H1 (cell line): ENCODE data around the gene SERHL2. TPM values are rescaled to one million over a fixed set of nuclear protein-coding genes. Genes with fewer than 3 reads are reported as not detected.

Source experiments
- CTCF ChIA-PET: fragments of 300-600 bp; sonication (Branson Sonifier 250); formaldehyde crosslinking; loops from one replicate; lab custom pipeline; 2021; ENCODE audit not compliant: partially characterized antibody; lab: Charles Lee
- POLR2A ChIA-PET: fragments of 300-600 bp; sonication (Branson Sonifier 250); formaldehyde crosslinking; loops from one replicate; lab custom pipeline; 2021; ENCODE audit warnings: inconsistent platforms; ENCODE audit not compliant: partially characterized antibody; lab: Charles Lee
- DNase-seq, 2 experiments: peaks; one replicate each; pipeline versions ENCODE4 v3.0.0 to v3.0.0-alpha.2; 2010 to 2022; ENCODE audit warnings: low spot score in 2 of 2, low read depth in 1 of 2, mixed read lengths in 1 of 2
- FAIRE-seq: peaks from 2 replicates; lab custom pipeline; 2011; peaks lifted over from hg19 to GRCh38; lab: Jason Lieb, UNC
- H2AFZ ChIP-seq: 2 replicates; pipeline ENCODE4 v1.8.1; 2012; ENCODE audit warnings: low read length, inconsistent platforms
- H2AK5ac ChIP-seq: 2 replicates; pipeline ENCODE4 v1.6.1; 2013; ENCODE audit warnings: low read depth, low read length
- H2BK120ac ChIP-seq: replicated peaks from 2 replicates; pipeline ENCODE3; 2013; ENCODE audit warnings: low read depth, low read length, inconsistent platforms
- H2BK12ac ChIP-seq: 2 replicates; pipeline ENCODE4 v1.6.1; 2013; ENCODE audit warnings: low read depth, low read length
- H2BK15ac ChIP-seq: 2 replicates; pipeline ENCODE4 v1.6.1; 2013; ENCODE audit warnings: low read length
- H2BK20ac ChIP-seq: 2 replicates; pipeline ENCODE4 v1.6.1; 2013; ENCODE audit warnings: low read length
- H2BK5ac ChIP-seq: 2 replicates; pipeline ENCODE4 v1.6.1; 2013; ENCODE audit warnings: low read depth, low read length
- H3K14ac ChIP-seq: 2 replicates; pipeline ENCODE4 v1.6.1; 2013; ENCODE audit warnings: inconsistent platforms; ENCODE audit not compliant: insufficient read length
- H3K18ac ChIP-seq: 2 replicates; pipeline ENCODE4 v1.6.1; 2013; ENCODE audit warnings: low read length; ENCODE audit errors: extremely low read depth
- H3K23ac ChIP-seq: 2 replicates; pipeline ENCODE4 v1.6.1; 2013; ENCODE audit warnings: inconsistent platforms; ENCODE audit not compliant: insufficient read length
- H3K23me2 ChIP-seq: 2 replicates; pipeline ENCODE4 v1.6.1; 2013; ENCODE audit warnings: low read depth, low read length
- H3K27ac ChIP-seq: 2 replicates; pipeline ENCODE4 v1.6.1; 2011; ENCODE audit warnings: low read depth, low read length, inconsistent platforms
- H3K27me3 ChIP-seq, 4 experiments: replicated peaks in 1 of 4; 1 replicate in 1 of 4; 2 replicates in 3 of 4; pipeline versions ENCODE4 v1.6.1 to v1.8.1; 2011 to 2013; ENCODE audit warnings: low read length in 3 of 4, mild to moderate bottlenecking in 3 of 4, inconsistent platforms in 2 of 4, mixed read lengths in 2 of 4, moderate library complexity in 1 of 4; ENCODE audit not compliant: control insufficient read depth in 3 of 4, insufficient read depth in 3 of 4; ENCODE audit errors: extremely low read depth in 1 of 4
- H3K36me3 ChIP-seq, 4 experiments: 2 replicates each; pipeline versions ENCODE4 v1.6.1 to v1.8.1; 2011 to 2013; ENCODE audit warnings: mild to moderate bottlenecking in 4 of 4, low read length in 3 of 4, moderate library complexity in 2 of 4, control low read depth in 1 of 4, inconsistent platforms in 1 of 4; ENCODE audit not compliant: insufficient read depth in 4 of 4, control insufficient read depth in 2 of 4
- H3K4ac ChIP-seq: replicated peaks from 2 replicates; pipeline ENCODE3; 2013; ENCODE audit warnings: low read length, low read depth, mixed read lengths, inconsistent platforms; ENCODE audit not compliant: insufficient read length
- H3K4me1 ChIP-seq, 4 experiments: replicated peaks in 1 of 4; 1 replicate in 1 of 4; 2 replicates in 3 of 4; pipeline versions ENCODE4 v1.6.1 to v1.8.1; 2011 to 2013; ENCODE audit warnings: low read length in 3 of 4, inconsistent platforms in 2 of 4, mixed read lengths in 1 of 4; ENCODE audit not compliant: insufficient read depth in 4 of 4, control insufficient read depth in 3 of 4
- H3K4me2 ChIP-seq, 2 experiments: 2 replicates each; pipeline versions ENCODE4 v1.6.1 to v1.8.1; 2011 to 2013; ENCODE audit warnings: low read depth in 2 of 2, low read length in 2 of 2, control low read depth in 1 of 2, inconsistent platforms in 1 of 2, mild to moderate bottlenecking in 1 of 2; ENCODE audit not compliant: insufficient read depth in 1 of 2
- H3K4me3 ChIP-seq, 4 experiments: fragments of 200-600, 300-600 bp in 1 of 4; sonication (generic), shearing (Covaris generic), sonication (Bioruptor Twin) in 1 of 4; 2 replicates each; pipeline versions ENCODE4 v1.5.1 to v1.8.1; 2011 to 2016; ENCODE audit warnings: low read length in 4 of 4, low read depth in 3 of 4, control low read depth in 2 of 4, inconsistent platforms in 2 of 4, mild to moderate bottlenecking in 2 of 4, mixed read lengths in 1 of 4, moderate library complexity in 1 of 4; ENCODE audit not compliant: insufficient read depth in 2 of 4; ENCODE audit errors: extremely low read depth in 1 of 4
- H3K56ac ChIP-seq: replicated peaks from 2 replicates; pipeline ENCODE3; 2013; ENCODE audit warnings: low read depth, mild to moderate bottlenecking, mixed read lengths, low read length, inconsistent platforms; ENCODE audit not compliant: insufficient read length
- H3K79me1 ChIP-seq: 2 replicates; pipeline ENCODE4 v1.6.1; 2013; ENCODE audit warnings: low read depth, low read length, control low read depth
- H3K79me2 ChIP-seq, 2 experiments: 2 replicates each; pipeline versions ENCODE4 v1.6.1 to v1.8.1; 2012 to 2013; ENCODE audit warnings: low read length in 2 of 2, mild to moderate bottlenecking in 2 of 2, inconsistent platforms in 1 of 2; ENCODE audit not compliant: insufficient read depth in 2 of 2, control insufficient read depth in 1 of 2
- H3K9ac ChIP-seq, 4 experiments: replicated peaks in 1 of 4; 1 replicate in 1 of 4; 2 replicates in 3 of 4; pipeline versions ENCODE4 v1.6.1 to v1.8.1; 2011 to 2013; ENCODE audit warnings: low read depth in 3 of 4, low read length in 3 of 4, control low read depth in 2 of 4, mild to moderate bottlenecking in 2 of 4, moderate library complexity in 2 of 4, inconsistent platforms in 1 of 4; ENCODE audit errors: extremely low read depth in 1 of 4
- H3K9me3 ChIP-seq, 2 experiments: 2 replicates each; pipeline versions ENCODE4 v1.6.1 to v1.8.1; 2012 to 2013; ENCODE audit warnings: mild to moderate bottlenecking in 2 of 2, moderate library complexity in 2 of 2, control low read depth in 1 of 2, inconsistent platforms in 1 of 2, low read depth in 1 of 2, low read length in 1 of 2, mixed read lengths in 1 of 2; ENCODE audit not compliant: insufficient read depth in 2 of 2
- H4K20me1 ChIP-seq, 2 experiments: replicated peaks in 1 of 2; 2 replicates each; pipeline versions ENCODE3 to v1.8.1; 2011 to 2013; ENCODE audit warnings: inconsistent platforms in 2 of 2, low read length in 2 of 2, mild to moderate bottlenecking in 1 of 2; ENCODE audit not compliant: insufficient read depth in 2 of 2, control insufficient read depth in 1 of 2
- H4K5ac ChIP-seq: 2 replicates; pipeline ENCODE4 v1.6.1; 2013; ENCODE audit warnings: low read length, low read depth, mixed read lengths, inconsistent platforms; ENCODE audit not compliant: insufficient read length
- H4K8ac ChIP-seq: 2 replicates; pipeline ENCODE4 v1.8.0; 2013; ENCODE audit warnings: mild to moderate bottlenecking, moderate library complexity, low read length, inconsistent platforms; ENCODE audit not compliant: insufficient read depth; ENCODE audit errors: extremely low read depth
- H4K91ac ChIP-seq: replicated peaks from 2 replicates; pipeline ENCODE3; 2013; ENCODE audit warnings: low read length, mixed read lengths, inconsistent platforms; ENCODE audit not compliant: insufficient read length
- RFX5 ChIP-seq: IDR thresholded peaks from 2 replicates; pipeline ENCODE4 v1.6.1; 2011; ENCODE audit warnings: low read depth, low read length, improper control_type of control experiment, borderline replicate concordance
- WGBS, 2 experiments: shearing (Covaris generic) in 1 of 2; methylation state at CpG; one replicate each; pipeline versions ENCODE4 v1.1.6 to v1.1.7; 2013 to 2015; ENCODE audit warnings: low lambda C conversion rate in 2 of 2, mixed read lengths in 2 of 2, inconsistent platforms in 1 of 2, low coverage in 1 of 2, missing lambda C conversion rate in 1 of 2; ENCODE audit not compliant: insufficient replicate concordance in 2 of 2, insufficient coverage in 1 of 2, insufficient read length in 1 of 2; ENCODE audit errors: extremely low coverage in 1 of 2, missing lambda C conversion rate in 1 of 2; 5-methylcytosine and 5-hydroxymethylcytosine counted together
- polyA plus RNA-seq, 7 experiments: library from polyadenylated mRNA; depleted of rRNA in 3 of 7; stranded (reverse) in 5 of 7; unstranded in 2 of 7; fragments of >200 nt in 5 of 7; fragments of 200-250 nt in 2 of 7; gene quantifications; 1 replicate in 5 of 7; 2 replicates in 1 of 7; 4 replicates in 1 of 7; pipeline versions ENCODE4 v1.2.1 to v1.2.3, GENCODE V29; 2011 to 2013; ENCODE audit warnings: missing spikeins in 2 of 7, mixed read lengths in 2 of 7
- total RNA-seq: library from RNA; stranded (reverse); fragmentation: NEBNext Ultra II Directional; extraction: Animal tissue kit (Norgen Biotek cat#: 25700); gene quantifications from 2 replicates; pipeline ENCODE4 v1.2.1, GENCODE V29; 2021

The SERHL2 gene
- total and polyA plus RNA-seq, 2 of the 8 experiments (the other 6 are each of a cell fraction or from before 2014, with no cell fraction given) = 0.91 TPM; not detected in 1

DNA sequence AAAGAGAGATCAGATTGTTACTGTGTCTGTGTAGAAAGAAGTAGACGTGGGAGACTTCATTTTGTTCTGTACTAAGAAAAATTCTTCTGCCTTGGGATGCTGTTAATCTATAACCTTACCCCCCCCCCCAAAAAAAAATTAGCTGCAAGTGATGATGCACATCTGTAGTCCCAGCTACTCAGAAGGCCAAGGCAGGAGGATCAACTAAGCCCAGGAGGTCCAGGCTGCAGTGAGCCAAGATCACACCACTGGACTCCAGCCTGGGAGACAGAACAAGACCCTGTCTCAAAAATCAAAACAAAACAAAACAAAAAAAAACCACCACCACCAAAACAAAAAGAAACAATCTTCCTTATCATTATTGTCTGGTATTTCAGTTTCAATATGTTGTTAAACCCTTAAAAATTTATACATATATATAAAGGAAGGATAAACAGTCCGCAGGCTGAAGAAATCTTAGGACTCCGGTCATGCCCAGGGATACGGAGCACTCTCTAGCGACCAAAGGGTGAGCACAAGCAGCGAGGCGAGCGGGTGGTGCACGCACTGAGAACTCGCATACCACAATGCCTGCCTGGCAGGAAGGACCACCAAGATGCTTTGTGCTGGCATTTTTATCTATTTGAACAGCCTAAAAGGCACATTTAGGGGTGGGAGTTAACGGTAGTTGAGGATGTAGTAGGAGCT, 54.5 kb downstream of the SERHL2 start:
- Histone ChIP-seq H2BK20ac (no peak overlapping the region), H3K23ac (no peak overlapping the region), H3K18ac (no peak overlapping the region), H3K9me3 (peaks cover 0 to 5% of the 10 kb centered on the region in 2 experiments; a peak in 1 of 4 replicates), H3K27me3 (no peaks in the 10 kb centered on the region), H3K9ac (no peak overlapping the region; a peak in 1 of 7 replicates), H3K79me1 (peaks cover 24% of the 10 kb centered on the region), H2AFZ (no peak overlapping the region), H4K20me1 (peaks cover 19 to 32% of the 10 kb centered on the region in 2 experiments), H4K5ac (no peak overlapping the region), H2BK12ac (no peak overlapping the region), H3K79me2 (peaks cover 45 to 91% of the 10 kb centered on the region in 2 experiments), H4K91ac (no peak overlapping the region), H2BK120ac (no peak overlapping the region), H3K56ac (no peak overlapping the region), H3K27ac (no peak overlapping the region), H3K14ac (no peak overlapping the region), H3K36me3 (peaks cover 2 to 15% (median 10%) of the 10 kb centered on the region in 4 experiments; a peak in 6 of 8 replicates), H4K8ac (no peak overlapping the region), H3K4ac (no peak overlapping the region), H3K4me1 (peaks cover 6 to 8% (median 7%) of the 10 kb centered on the region in 4 experiments), H3K4me2 (0 out of 4 replicates have a peak overlapping the region, but pooled peaks of 1 of the 2 experiments have one; percentile 24), H2BK15ac (no peak overlapping the region), H3K23me2 (no peaks in the 10 kb centered on the region), H2BK5ac (no peak overlapping the region), H3K4me3 (no peak overlapping the region), H2AK5ac (peak overlapping the region; percentile 40; the same call in 1 of the 2 replicates)
- FAIRE-seq (no peak), DNase-seq (no peak)
- POLR2A ChIA-PET = interaction anchor here (0.7 to 13.9 kb wide), 9 partner anchors 10 to 47 kb away, joined by 3 to 399 read pairs (median 3); no protein-coding TSS in a partner anchor
- 92% methylated on average over 10 of the region's 11 CpGs; no CpG with 5 or more reads in 1 of the 2 experiments for WGBS, 2 experiments
- CTCF ChIA-PET = interaction anchor here (0.6 to 3.4 kb wide), 5 partner anchors 12 to 818 kb away, joined by 3 to 19 read pairs (median 4); no protein-coding TSS in a partner anchor
- no peak for TF ChIP-seq RFX5
